Ovary (tissue), 9 donors: ENCODE measurements around the gene MAP2K7. TPM values are rescaled to one million over a fixed set of nuclear protein-coding genes. Genes with fewer than 3 reads are reported as not detected.

Source experiments
- DNase-seq, 5 donors: peaks; one replicate each; pipeline ENCODE4 v3.0.0-alpha.2; 2019 to 2020
- H3K27ac ChIP-seq, 2 donors: fragments of 200-600 bp; one replicate each; pipeline versions ENCODE4 v1.5.1 to v1.8.0; 2019 to 2022
- H3K27me3 ChIP-seq: fragments of 200-600 bp; one replicate; pipeline ENCODE4 v1.8.0; 2022
- H3K36me3 ChIP-seq: fragments of 200-600 bp; sonication (generic); one replicate; pipeline ENCODE4 v1.5.1; 2019
- H3K4me1 ChIP-seq: one replicate; pipeline ENCODE4 v1.8.1; 2013; ENCODE audit warnings: mild to moderate bottlenecking, moderate library complexity; ENCODE audit not compliant: insufficient read depth
- H3K4me3 ChIP-seq: fragments of 200-600 bp; sonication (generic); one replicate; pipeline ENCODE4 v1.5.1; 2017
- H3K9me3 ChIP-seq, 2 donors: fragments of 200-600 bp in 1 of 2; sonication (generic) in 1 of 2; one replicate each; pipeline versions ENCODE4 v1.5.1 to v1.8.1; 2013 to 2019; ENCODE audit warnings: mild to moderate bottlenecking in 1 of 2, moderate library complexity in 1 of 2
- CTCF ChIP-seq, 3 donors: fragments of 450-650 bp in 2 of 3; fragments of 200-600 bp in 1 of 3; IDR thresholded peaks; one replicate each; pipeline versions ENCODE4 v1.5.1 to v1.8.0; 2016 to 2022; ENCODE audit warnings: antibody characterized with exemption in 3 of 3, mild to moderate bottlenecking in 1 of 3
- EP300 ChIP-seq: sonication (generic); formaldehyde crosslinking; IDR thresholded peaks from one replicate; pipeline ENCODE4 v1.6.1; 2017; ENCODE audit warnings: antibody characterized with exemption
- POLR2A ChIP-seq: fragments of 450-650 bp; IDR thresholded peaks from one replicate; pipeline ENCODE4 v1.6.1; 2017; ENCODE audit warnings: antibody characterized with exemption, mild to moderate bottlenecking, moderate library complexity
- WGBS, 3 donors: extraction: QIAGEN DNeasy Blood & Tissue Kit in 1 of 3; methylation state at CpG; one replicate each; pipeline versions ENCODE4 v1.1.5 to v1.1.7; 2013 to 2017; 5-methylcytosine and 5-hydroxymethylcytosine counted together
- intact Hi-C, 4 donors: fragments of 100-400 bp; cut with DNase I; formaldehyde crosslinking; loops; one replicate each; pipeline versions ENCODE4 v1.11.0 to v1.15.1; 2022 to 2023
- polyA plus RNA-seq, 2 donors: library from polyadenylated mRNA; stranded (reverse); fragments of 200-250 nt in 1 of 2; fragments of 350-450 nt in 1 of 2; fragmentation: Illumina TruSeq in 1 of 2; extraction: RNeasy Lipid Tissue Mini Kit (QIAGEN cat#74804) in 1 of 2; gene quantifications; one replicate each; pipeline ENCODE4 v1.2.3, GENCODE V29; 2013 to 2014
- total RNA-seq, 7 donors: library from RNA; depleted of rRNA in 2 of 7; stranded (reverse); fragments of >200 nt in 2 of 7; fragmentation: NEBNext Ultra II Directional in 3 of 7; extraction: Animal tissue kit (Norgen Biotek cat#: 25700) in 3 of 7; gene quantifications; one replicate each; pipeline versions ENCODE4 v1.1.0 to v1.2.4, GENCODE V29; 2016 to 2023
- donor health status: DM: no; HTN: no; CAD: no; lungs with moderate emphysema.
- donor health status: DM: no; HTN: no; CAD: no.
- donor health status: Bipolar disorder and iron deficiency.
- donor health status: DM: yes; HTN: yes; CAD: no.
- donor health status: DM: no; HTN: no; CAD: no.
- donor health status: DM: yes; HTN: yes; CAD: no.

The MAP2K7 gene
- total and polyA plus RNA-seq, 9 donors, result 6.3 to 35.5 (median 26.3) TPM

- H3K27me3 ChIP-seq, result no peaks in the 10 kb centered on the region
- H3K27ac ChIP-seq, result peak overlapping the region; percentile 67 to 78
- no peaks in the 10 kb centered on the region for H3K9me3 ChIP-seq
- TF ChIP-seq EP300, result no peak
- no peak for TF ChIP-seq CTCF (IDR thresholded peaks at IDR 0.05)
- no peak for TF ChIP-seq POLR2A
- peak overlapping the region; percentile 90 for H3K4me3 ChIP-seq
- DNase-seq, result peak; percentile 64 to 84 (median 81)
- WGBS, 3 donors, result 9 to 27% (median 11%) methylated on average over 23 to 65 of the region's 68 CpGs
- H3K4me1 ChIP-seq, result peaks cover 13% of the 10 kb centered on the region
- no peaks in the 10 kb centered on the region for H3K36me3 ChIP-seq
- intact Hi-C loops, result no loop called here
These were observed 670 bp downstream of the MAP2K7 start for GRCh38 chr19:7904074-7905020.

- WGBS, 3 donors, result 56 to 64% (median 57%) methylated on average over 10 of the region's 10 CpGs
- intact Hi-C loops, result no loop called here
- peaks cover 13% of the 10 kb centered on the region for H3K4me1 ChIP-seq
- no peaks in the 10 kb centered on the region for H3K36me3 ChIP-seq
- H3K9me3 ChIP-seq, result no peaks in the 10 kb centered on the region
- H3K4me3 ChIP-seq, result no peak overlapping the region
- H3K27ac ChIP-seq, result no peak overlapping the region
- TF ChIP-seq CTCF (IDR thresholded peaks at IDR 0.05) (no peak), EP300 (no peak), POLR2A (no peak)
- peak in 3 of 5 donors; percentile 33 to 52 (median 45) for DNase-seq
- H3K27me3 ChIP-seq, result no peaks in the 10 kb centered on the region
These were observed 1.6 kb downstream of the MAP2K7 start for GRCh38 chr19:7905268-7905667.

- no peaks in the 10 kb centered on the region for H3K36me3 ChIP-seq
These were observed 2.2 kb downstream of the MAP2K7 start for GRCh38 chr19:7905859-7906258.

GRCh38 chr19:7907122-7907521, 3.4 kb downstream of the MAP2K7 start:
- H3K4me3 ChIP-seq, result no peak overlapping the region
- DNase-seq, result peak in 3 of 5 donors; percentile 19 to 34 (median 24)
- H3K27me3 ChIP-seq, result no peaks in the 10 kb centered on the region
- H3K9me3 ChIP-seq, result no peaks in the 10 kb centered on the region
- TF ChIP-seq CTCF (IDR thresholded peaks at IDR 0.05) (no peak), EP300 (no peak), POLR2A (no peak)
- intact Hi-C loops, result no loop called here
- H3K4me1 ChIP-seq, result peaks cover 13% of the 10 kb centered on the region
- H3K36me3 ChIP-seq, result no peaks in the 10 kb centered on the region
- WGBS, 3 donors, result 87 to 89% (median 88%) methylated on average over 19 of the region's 19 CpGs
- H3K27ac ChIP-seq, result no peak overlapping the region

More at GRCh38 chr19:7905859-7906258, 2.2 kb downstream of the MAP2K7 start:
- peaks cover 13% of the 10 kb centered on the region for H3K4me1 ChIP-seq
- DNase-seq, result peak in 3 of 5 donors; percentile 30 to 43 (median 33)
- TF ChIP-seq EP300, result no peak
- no peak for TF ChIP-seq CTCF (IDR thresholded peaks at IDR 0.05)
- no peak for TF ChIP-seq POLR2A
- 70 to 81% (median 77%) methylated on average over 10 of the region's 10 CpGs for WGBS, 3 donors
- H3K27ac ChIP-seq, result no peak overlapping the region
- no peak overlapping the region for H3K4me3 ChIP-seq
- no peaks in the 10 kb centered on the region for H3K9me3 ChIP-seq
- no peaks in the 10 kb centered on the region for H3K27me3 ChIP-seq
- intact Hi-C loops, result no loop called here
